ENCODE measurements around the gene NR1I3.

GRCh38 chr1:161266202-161266601, 28.2 kb upstream of the NR1I3 start:
- TF ChIP-seq CTCF (IDR thresholded peaks at IDR 0.05) = no peak
- TF ChIP-seq POLR2AphosphoS5 (IDR thresholded peaks at IDR 0.05) = no peak
- TF ChIP-seq EP300 (IDR thresholded peaks at IDR 0.05) = no peak
- no peak for TF ChIP-seq POLR2A (IDR thresholded peaks at IDR 0.05)

All from upper lobe of left lung (tissue), 4 donors.